Posterior vena cava (tissue), 2 donors: ENCODE data around the gene AMOTL2. TPM values are rescaled to one million over a fixed set of nuclear protein-coding genes. Genes with fewer than 3 reads are reported as not detected.

Experiments used
- DNase-seq: peaks from one replicate; pipeline ENCODE4 v3.0.0-alpha.2; 2020; ENCODE audit warnings: low spot score
- intact Hi-C, 2 donors: fragments of 100-400 bp; cut with DNase I; formaldehyde crosslinking; loops; one replicate each; pipeline versions ENCODE4 v1.14.1 to v1.14.2; 2022 to 2023
- total RNA-seq, 2 donors: library from RNA; stranded (reverse); fragmentation: NEBNext Ultra II Directional; extraction: Animal tissue kit (Norgen Biotek cat#: 25700); gene quantifications; one replicate each; pipeline ENCODE4 v1.2.1, GENCODE V29; 2021
- donor health status: DM: yes; HTN: yes; CAD: no.
- donor health status: DM: yes; HTN: yes; CAD: no.

The AMOTL2 gene
- total RNA-seq, 2 donors from 2014 or later, result 49.9 to 56.5 TPM

DNA sequence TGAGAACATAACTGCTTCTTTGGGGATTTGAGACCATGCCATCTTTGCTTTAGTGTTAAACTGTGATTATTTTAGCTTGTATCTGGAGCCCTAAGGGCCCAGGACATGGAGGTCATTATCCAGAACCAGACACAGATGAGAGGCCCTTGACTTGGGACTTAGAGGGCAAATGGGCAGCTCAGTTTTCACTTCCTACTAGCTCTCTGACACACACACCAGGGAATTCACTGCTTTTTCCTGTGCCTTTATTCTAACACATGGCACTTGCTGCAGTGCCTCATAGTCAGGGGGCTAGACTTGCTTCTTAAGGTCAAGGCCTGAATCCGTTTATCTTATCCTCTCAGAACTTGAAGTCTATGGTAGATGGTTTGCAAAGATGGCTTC lies 33.3 kb downstream of the AMOTL2 start:
- no peak for DNase-seq
- intact Hi-C loops, result no loop called here

DNA sequence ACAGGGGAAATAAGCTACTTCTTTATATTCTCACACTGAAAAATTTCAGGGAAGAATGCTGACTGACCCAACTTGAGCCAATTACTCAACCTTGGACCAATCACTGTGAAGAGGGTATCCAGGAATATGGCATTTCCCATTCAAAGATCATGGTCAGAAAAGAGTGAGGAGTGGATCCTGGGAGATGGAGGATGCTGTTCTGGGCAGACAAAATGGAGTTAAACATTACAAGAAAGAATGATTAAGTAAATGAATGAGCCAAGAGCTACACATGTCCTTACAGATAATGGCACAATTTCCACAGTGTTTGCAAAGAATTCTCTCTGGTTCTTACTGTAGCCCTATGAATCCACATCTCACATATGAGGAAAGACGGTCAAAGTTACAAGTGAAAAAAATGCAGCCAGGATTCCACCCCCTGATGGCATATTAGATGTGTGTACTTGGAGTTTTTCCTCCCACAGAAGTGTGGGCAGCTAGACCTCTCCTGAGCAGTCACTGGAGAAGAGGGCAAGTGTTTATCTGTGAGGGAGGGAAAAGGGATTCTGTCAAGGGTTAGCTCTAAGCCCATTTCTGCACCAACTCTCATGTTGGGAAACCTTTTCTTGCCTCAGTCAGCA lies 33.8 kb downstream of the AMOTL2 start:
- intact Hi-C loops, result no loop called here
- DNase-seq, result no peak

DNA sequence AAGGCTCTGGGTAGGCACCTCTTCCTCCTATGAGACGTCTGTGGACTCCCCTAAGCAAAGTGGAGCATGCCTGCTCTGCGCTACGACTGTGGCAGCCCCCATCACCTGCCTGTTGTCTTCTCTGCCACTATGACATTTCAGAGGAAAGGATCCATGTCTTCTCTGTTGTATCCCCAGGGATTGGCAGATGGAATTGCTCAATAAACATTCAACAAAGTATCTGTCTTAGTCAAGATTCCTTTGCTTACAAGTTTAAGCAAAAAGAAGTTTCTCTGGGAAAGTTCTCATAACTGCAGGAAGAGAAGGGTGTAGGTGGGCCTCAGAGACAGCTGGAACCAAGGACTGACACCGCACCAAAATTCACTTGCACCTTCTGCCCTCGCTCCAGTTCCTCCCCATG lies 34.3 kb downstream of the AMOTL2 start:
- intact Hi-C loops, result no loop called here
- peak; percentile 69 for DNase-seq

DNA sequence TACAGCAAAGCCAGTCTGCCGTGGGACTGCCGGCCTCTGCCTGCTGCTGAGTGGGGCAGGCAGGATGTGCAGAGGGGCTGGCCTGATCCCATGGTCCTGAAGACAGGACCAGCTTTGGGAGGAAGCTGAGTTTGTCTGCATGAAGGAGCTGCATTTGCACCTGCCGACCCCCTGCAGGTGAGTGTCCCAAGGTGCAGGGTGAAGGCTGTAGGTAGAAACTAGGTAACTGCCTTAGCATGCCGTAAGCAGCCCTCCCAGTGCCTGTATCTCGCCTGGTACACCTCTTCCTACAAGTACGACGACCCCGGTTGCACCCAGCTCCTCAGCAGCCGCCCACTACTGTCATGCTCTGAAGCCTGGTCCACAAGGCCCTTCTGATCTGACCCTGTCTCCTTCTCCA lies 34.9 kb downstream of the AMOTL2 start:
- DNase-seq, result peak; percentile 68
- intact Hi-C loops, result no loop called here

DNA sequence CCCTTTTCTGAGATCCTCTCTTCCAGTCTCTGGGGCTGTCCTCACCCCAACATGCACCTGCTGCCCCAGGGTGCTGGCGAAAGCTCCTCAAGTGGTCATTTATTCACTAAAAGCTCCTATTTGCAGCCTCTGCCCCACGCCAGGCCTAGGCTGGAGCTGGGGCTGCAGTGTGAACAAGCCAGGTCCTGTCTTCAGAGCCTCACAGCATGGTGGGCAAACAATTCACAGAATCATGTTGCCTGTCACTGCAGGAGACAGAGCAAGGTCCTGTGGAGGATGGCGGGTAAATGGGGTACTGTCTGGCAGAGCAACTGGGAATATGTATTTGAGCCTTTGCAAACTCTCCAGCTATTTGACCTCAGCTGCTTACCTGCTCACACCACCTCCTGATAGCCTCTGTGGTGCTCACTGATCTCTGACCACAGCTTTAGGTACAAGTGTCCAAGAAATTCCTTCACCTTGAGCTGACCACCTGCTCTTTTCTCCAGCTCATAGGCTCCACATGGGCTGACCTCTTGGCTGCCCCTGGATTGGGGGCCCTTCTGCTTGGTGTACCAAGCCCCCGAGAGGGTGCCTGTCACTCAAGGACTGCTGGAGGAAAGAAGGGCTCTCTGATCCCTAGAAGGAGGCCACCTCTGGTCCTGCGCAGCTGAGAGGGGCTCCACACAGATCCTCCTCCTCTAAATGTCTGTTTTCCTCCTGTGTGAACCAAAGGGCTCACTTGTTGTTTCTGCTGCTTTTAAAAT lies 35.6 kb downstream of the AMOTL2 start:
- peak; percentile 53 for DNase-seq
- intact Hi-C loops, result no loop called here

DNA sequence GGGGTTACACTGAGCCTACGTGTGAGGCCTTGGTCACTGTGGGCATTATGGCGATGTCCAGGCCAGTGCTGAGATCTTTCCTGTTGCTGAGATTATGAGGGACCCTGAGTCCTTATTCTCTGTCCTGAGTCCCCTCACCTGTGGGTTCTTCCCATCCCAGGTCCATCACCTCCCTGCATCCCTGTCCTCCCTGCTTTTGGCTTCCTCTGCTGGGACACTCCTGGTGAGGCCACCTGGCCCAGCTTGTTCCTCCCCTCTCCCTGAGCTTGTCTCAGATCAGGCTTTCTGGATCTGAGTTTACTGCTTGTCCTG lies 36.1 kb downstream of the AMOTL2 start:
- intact Hi-C loops, result no loop called here

DNA sequence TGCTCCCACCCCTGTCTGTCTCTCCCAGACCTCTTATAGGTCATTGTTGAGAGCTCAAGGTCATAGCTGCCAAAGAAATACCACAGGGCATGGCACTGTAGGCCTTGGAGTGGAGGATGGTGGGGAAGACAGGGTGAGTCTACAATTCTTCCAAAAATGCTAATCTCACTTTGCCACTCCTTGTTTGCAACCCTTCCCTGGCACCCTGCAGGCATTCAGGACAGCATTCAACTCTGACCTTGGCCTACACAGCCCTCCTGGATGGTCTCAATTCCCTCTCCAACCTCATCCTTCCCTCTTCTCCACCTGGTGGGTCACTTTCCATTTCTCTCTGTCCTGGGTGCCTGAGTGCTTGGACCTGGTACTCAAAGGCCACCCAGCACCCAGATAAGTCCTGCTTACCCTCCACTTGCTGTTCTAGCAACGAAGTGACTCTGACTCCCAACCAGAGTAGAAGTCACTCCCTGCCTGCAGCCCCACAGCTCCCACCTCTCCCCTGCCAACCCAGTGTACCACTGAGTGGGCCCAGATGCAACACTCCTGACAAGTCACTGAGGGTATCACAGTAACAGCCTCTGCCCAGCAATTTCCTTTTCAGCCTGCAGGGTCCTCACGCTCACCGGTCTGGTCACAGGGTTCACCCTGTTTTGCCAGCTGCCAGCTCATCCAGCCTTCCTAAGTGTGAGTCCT lies 36.6 kb downstream of the AMOTL2 start:
- intact Hi-C loops, result no loop called here
- peak; percentile 48 for DNase-seq

More for the DNA sequence above, 36.1 kb downstream of the AMOTL2 start:
- no peak for DNase-seq

DNA sequence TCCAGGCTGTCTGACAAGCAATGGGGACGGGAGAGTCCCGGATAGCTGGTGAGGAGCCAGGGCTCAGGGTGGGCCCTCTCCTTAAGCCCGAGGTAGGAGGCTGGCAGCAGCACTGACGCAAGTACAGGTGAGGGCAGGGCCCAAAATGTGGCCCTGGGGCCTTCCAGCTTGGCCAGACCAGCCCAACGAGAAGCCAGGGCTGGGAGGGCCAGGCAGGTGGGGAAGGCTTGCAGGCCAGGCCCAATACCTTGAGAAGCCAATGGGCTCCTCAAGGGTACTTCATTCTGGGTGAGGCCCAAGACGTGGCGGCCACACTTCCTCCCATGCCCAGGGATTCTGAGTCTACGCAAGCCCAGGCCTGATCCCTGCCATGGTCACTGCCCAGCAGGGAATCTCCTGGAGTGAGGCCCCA lies 37.2 kb downstream of the AMOTL2 start:
- intact Hi-C loops, result no loop called here
- DNase-seq, result peak; percentile 69

DNA sequence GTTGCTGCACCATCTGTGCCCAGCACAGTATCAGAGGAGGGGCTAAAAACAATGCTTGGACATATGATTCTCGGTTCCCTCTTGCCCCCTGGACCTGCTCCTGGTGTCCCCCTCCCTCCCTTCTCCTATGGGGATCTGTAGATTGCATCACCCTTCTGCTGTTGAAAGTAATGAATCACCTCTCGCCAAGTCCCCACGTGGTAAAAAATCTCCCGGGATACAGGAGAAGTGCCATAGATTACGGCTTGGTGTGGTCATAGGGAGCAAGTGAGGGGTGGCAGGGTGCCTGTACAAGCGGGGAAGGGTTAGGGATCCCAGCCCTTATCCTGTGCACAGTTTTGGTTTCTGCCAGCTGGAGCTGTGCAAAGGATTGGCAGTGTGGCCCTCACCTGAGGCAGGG lies 37.7 kb downstream of the AMOTL2 start:
- DNase-seq, result peak; percentile 58
- intact Hi-C loops, result no loop called here

DNA sequence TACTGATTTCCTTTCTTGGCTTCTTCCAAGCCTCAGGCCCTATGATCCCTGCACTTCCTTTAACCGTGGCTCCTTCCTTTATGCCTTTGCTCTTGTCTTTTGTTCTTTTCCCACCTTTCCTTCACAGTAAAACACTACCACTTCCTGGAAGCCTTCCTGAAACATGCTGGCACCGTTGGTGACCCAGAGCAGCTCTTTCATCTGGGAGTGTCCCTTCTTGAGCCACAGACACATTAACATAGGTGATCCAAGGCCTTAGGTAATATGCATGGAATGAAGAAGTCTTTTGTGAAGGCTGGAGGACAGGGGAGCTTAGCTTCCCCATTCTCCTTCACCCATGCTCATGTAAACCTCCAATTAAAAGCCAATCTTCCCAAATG lies 39.4 kb downstream of the AMOTL2 start:
- DNase-seq, result peak; percentile 38
- intact Hi-C loops, result no loop called here

DNA sequence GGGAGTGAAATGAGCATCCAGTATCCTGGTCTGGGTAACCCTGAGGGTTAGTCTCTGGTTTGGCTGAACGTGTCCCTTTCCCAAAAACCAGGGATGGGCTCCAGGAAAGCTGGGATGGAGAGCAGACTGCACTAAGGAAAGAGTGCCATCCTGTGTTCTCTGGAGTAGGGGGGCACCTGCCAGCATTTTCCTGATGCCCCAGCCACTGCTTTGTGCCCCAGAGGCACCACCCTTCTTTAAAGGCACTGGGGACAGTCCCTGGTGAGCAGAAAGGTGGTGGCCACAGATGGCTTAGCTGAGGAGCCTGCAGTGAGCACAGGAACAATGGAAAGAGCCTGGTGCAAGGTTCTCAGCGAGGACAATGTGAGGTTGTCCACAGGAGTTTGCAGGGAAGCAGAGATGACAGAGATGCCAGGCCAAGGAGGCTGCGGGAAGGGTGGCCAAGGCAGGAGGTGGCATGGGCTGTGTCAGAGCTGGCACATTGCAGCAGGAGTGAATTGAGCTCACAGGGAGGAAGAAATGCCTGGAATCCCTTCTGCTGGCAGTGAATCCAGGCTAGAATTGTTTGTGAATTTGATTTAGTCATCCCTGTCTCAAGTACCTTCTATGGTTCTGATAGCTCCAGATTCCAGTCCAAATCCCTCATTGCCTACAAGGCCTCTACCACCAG lies 39.9 kb downstream of the AMOTL2 start:
- DNase-seq, result peak; percentile 73
- intact Hi-C loops, result no loop called here

DNA sequence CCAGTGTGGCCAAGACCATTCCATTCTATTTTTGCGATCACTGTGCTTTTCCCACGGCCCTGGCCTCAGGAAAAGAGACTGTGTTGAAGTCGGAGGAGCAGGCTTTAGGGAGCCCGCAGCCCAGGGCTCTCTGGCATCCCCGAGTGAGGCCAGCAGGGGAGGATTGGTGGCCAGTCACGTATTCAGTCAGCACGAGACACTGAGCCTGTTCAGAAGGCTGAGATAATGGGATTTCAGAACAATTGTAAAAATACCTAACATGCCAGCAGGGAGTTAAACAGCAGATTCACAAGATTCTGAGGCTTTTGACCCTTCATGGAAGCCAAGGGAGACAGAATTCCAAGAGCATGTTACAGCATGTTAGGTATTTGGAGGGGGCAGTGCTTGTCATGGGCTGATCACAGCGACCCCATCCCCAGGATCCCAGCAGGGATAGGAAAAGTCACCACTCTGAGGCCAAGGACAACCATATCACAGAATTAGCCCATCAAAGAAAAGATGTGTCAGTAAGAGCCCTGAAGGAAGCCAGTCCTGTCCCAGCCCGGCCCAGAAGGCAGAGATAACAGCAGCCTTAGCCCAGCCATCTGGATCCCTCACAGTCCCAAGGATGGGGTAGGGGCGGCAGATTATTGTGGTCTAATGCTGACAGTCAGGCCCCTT lies 40.6 kb downstream of the AMOTL2 start:
- intact Hi-C loops, result no loop called here

DNA sequence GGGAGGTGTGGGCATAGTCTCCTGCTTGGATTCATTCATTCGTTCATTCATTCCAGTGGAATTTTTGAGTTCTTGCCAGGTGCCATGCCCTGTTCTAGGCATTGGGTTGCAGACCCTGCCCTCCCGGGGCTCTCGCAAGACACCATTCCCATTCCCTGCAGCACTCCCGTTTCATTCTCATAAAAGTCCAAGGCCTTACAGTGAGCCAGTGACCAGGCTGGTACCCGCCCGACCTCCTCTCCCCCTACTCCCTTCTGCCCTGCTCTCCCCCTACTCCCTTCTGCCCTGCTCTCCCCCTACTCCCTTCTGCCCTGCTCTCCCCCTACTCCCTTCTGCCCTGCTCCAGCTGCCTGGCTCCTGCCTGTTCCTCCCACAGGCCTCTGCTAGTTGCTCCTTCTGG lies 41.9 kb downstream of the AMOTL2 start:
- intact Hi-C loops, result no loop called here
- DNase-seq, result peak; percentile 64

More for the DNA sequence above, 40.6 kb downstream of the AMOTL2 start:
- DNase-seq, result peak; percentile 81

DNA sequence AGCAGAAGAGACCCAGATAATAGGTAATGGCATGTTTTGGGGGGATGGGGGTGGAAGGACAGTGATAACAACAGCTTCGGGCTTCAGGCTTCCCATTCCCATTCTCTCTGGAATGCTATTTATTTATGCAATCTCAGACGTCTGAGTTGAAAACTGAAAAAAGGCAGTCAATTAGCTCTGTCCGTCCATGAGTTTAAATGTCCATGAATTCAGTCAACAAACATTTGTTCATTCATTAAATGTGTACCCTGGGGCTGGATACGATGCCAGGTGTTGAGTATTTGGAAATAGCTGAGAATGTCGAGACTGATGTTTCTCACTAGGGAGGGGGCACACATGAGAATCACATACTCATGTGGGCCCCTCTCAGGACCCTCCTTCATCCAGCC lies 42.4 kb downstream of the AMOTL2 start:
- DNase-seq, result no peak
- intact Hi-C loops, result no loop called here

DNA sequence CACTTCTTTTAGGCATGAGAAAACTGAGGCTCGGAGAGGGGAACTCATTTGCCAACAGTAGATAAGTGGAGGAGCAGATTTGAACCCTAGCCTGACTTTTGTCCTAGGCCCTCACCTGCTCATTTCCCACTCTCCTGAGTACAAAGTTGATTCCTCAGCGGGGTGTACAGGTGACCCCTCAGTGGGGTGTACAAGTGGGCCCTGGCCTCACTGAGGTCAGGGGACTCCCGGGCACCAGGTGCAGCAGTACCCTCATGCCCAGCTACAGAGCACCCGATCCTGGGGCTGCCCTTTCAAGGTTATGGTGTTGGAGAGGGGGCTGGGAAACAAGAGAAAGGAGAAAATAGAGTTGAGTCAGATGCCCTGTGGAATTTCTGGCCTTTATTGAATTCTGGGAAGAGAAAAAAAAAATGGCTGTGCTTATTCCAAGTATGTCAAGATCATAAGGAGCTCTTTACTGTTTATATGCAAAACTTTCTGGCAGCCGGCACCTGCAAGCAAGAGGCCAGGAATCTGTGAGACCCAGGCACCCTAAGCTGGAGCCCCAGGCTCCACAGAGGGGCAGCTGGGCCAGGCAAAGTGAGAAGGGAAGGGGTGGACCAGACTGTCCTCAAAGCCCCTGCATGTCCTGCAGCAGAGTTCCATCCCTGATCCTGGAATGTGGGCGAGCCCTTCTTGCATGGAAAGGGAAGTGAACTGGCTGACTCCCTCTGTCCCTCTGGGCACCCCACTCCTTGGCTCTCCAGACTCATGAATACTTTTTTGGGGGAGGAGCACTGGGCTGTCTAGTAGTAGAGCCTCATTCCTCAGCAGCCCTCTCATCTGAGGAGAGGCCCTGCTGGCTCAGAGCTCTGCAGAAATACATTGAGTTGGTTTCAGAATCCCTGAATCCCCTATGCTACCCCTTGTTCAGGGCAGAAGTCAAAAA lies 43.1 kb downstream of the AMOTL2 start:
- DNase-seq, result peak; percentile 85

DNA sequence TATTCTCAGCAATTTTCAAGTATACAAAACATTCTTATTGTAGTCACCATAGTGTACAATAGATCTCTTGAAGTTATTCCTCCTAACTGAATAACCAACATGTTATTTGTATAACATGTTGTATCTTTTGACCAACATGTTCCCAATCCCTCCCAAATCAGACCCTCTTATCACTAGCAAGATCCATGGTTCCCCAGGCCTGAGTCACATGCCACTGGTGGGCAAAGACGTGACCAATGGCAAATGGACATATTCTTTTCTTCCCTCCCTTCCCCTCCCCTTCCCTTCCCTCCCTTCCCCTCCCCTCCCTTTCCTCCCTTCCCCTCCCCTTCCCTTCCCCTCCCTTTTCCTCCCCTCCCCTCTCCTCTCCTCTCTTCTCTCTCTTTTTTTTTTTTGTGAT lies 45.4 kb downstream of the AMOTL2 start:
- no peak for DNase-seq
- intact Hi-C loops, result no loop called here

More for the DNA sequence above, 43.1 kb downstream of the AMOTL2 start:
- intact Hi-C loops, result no loop called here

DNA sequence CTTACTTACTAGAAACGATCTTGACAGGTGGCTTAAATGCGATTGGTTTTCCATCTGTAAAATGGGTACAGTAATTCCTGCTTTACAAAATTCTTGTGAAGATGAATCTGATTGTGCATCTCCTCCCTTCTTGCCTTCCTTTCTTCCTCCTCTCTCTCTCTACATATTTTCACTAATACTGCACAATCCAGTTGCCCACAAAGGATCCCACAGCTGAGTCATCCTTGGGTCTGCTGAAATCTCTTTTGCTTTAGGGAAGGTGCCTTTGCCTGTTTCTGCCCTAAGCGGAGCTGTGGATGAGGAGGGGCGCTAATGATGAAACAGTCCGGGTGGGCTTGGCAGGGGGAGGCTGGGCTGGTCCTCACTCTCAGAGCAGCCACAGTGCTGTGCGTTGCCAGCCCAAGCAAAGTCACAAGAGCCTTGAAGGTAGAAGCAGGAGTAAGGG lies 46.1 kb downstream of the AMOTL2 start:
- intact Hi-C loops, result no loop called here
- peak; percentile 75 for DNase-seq

DNA sequence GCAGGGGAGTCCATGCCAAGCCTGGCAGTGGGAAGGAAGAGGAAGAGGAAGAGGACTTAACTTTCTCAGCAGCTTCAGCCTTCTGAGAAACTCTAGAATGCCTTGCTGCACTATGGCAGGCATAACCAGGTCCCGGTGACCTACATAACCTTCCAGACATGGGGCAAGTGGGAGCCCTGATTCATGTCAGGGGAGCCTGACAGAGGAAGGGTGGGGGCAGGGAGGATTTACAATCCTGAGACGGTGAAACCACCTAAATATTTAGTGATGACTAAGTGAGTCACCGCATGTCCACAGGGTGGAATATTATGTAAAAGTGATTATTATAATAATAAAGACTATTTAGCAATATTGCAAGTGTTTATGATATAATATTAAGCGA lies 46.7 kb downstream of the AMOTL2 start:
- intact Hi-C loops, result no loop called here
- DNase-seq, result no peak
